GM12875 (cell line): ENCODE results near the gene ASMTL.

Experiments used
- H3K4me3 ChIP-seq: one replicate; pipeline ENCODE4 v1.5.1; 2011; ENCODE audit warnings: low read depth, low read length, control low read depth
- CTCF ChIP-seq: IDR thresholded peaks from 2 replicates; pipeline ENCODE4 v1.5.1; 2011; ENCODE audit warnings: low read depth, mild to moderate bottlenecking, control low read depth, inconsistent platforms, low read length, moderate library complexity, borderline replicate concordance; ENCODE audit not compliant: insufficient read depth

Gene ASMTL

GRCh38 chrX:1361275-1361674 is 91.4 kb downstream of the ASMTL start:
- no peak overlapping the region for H3K4me3 ChIP-seq
- no peak for TF ChIP-seq CTCF

GRCh38 chrX:1360171-1360570 is 92.5 kb downstream of the ASMTL start:
- H3K4me3 ChIP-seq = no peak overlapping the region
- no peak for TF ChIP-seq CTCF

GRCh38 chrX:1359477-1359873 is 93.2 kb downstream of the ASMTL start:
- no peak for TF ChIP-seq CTCF
- no peak overlapping the region for H3K4me3 ChIP-seq

- no peak for TF ChIP-seq CTCF
- no peak overlapping the region for H3K4me3 ChIP-seq
Measured at GRCh38 chrX:1358793-1359476, 93.8 kb downstream of the ASMTL start.

GRCh38 chrX:1357993-1358392 is 94.7 kb downstream of the ASMTL start:
- no peak for TF ChIP-seq CTCF
- no peak overlapping the region for H3K4me3 ChIP-seq

GRCh38 chrX:1355131-1356046 is 97.3 kb downstream of the ASMTL start:
- no peak overlapping the region for H3K4me3 ChIP-seq
- TF ChIP-seq CTCF = no peak
